ENCODE data around the gene SHROOM3.

SHROOM3 gene

DNA sequence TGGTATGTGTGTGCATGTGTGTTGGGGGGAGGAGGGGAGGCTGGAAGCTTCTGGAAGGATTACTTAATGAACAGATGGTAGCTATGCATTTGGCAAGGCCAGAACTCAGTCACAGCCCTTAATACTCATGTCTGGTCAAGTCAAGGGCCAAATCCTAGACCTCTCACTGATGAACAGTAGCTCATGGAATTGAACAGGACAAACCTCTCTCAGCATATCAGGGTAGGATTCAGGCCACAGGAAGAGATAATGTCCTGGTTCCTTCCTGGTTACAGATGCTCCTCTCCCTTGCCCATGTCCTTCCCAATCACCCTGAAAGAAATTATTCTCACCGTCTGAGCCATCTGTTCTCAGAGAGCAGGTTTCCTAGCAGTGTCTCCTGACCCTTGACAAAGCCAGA, 297.2 kb downstream of the SHROOM3 start:
- TF ChIP-seq, protein P1, sequence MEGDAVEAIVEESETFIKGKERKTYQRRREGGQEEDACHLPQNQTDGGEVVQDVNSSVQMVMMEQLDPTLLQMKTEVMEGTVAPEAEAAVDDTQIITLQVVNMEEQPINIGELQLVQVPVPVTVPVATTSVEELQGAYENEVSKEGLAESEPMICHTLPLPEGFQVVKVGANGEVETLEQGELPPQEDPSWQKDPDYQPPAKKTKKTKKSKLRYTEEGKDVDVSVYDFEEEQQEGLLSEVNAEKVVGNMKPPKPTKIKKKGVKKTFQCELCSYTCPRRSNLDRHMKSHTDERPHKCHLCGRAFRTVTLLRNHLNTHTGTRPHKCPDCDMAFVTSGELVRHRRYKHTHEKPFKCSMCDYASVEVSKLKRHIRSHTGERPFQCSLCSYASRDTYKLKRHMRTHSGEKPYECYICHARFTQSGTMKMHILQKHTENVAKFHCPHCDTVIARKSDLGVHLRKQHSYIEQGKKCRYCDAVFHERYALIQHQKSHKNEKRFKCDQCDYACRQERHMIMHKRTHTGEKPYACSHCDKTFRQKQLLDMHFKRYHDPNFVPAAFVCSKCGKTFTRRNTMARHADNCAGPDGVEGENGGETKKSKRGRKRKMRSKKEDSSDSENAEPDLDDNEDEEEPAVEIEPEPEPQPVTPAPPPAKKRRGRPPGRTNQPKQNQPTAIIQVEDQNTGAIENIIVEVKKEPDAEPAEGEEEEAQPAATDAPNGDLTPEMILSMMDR (IDR thresholded peaks at IDR 0.05; ENCODE audit: unreplicated experiment in 3 of 3) = no peak
- H3K9me3 Mint-ChIP-seq = no peaks in the 10 kb centered on the region
- no peaks in the 10 kb centered on the region for H3K27me3 Mint-ChIP-seq (ENCODE audit: low read depth)
- H3K4me3 Mint-ChIP-seq = no peak overlapping the region
- peaks cover 29% of the 10 kb centered on the region for H3K4me1 Mint-ChIP-seq
- H3K27ac Mint-ChIP-seq = peak overlapping the region in 1 of 3 experiments; percentile 32
- peaks cover 64% of the 10 kb centered on the region for H3K36me3 Mint-ChIP-seq (ENCODE audit: low read depth)

DNA sequence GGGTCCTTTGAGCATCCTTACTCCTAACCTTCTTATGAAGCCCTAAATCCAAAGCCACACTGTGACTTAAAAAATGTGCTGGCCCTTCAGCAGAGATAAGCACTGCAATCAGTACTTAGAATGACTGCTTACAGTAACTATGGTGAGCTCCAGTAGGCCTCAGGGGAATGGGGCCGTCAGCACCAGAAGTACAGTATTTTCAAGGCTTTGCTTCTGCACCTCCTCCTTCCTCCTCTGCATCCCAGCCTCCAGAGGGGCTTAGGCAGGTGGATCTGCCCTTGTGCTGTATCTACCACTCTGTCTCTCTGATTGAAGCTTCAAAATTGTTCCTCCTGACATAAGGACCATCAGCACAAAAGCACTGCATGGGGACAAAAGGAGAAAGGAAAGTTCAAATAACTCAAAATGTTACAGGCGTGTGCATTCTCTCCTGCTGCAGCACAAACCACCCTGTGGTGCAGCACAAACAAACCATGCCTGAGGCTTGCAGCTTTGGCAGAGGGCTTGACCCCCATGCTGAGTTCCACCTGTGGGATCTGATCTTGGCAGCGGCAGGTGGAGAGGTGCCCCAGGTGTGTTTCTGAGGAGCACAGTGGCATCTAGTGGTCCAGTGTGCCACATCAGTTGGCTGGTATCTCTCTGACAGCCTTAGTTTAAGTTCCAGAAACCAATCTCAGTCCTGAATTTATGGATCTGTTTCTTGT, 298.2 kb downstream of the SHROOM3 start:
- peaks cover 39% of the 10 kb centered on the region for H3K4me1 Mint-ChIP-seq
- TF ChIP-seq, protein P1 (IDR thresholded peaks at IDR 0.05; ENCODE audit: unreplicated experiment in 3 of 3) = peak in 1 of 3 experiments; percentile 13
- no peaks in the 10 kb centered on the region for H3K27me3 Mint-ChIP-seq (ENCODE audit: low read depth)
- H3K27ac Mint-ChIP-seq = no peak overlapping the region
- no peaks in the 10 kb centered on the region for H3K9me3 Mint-ChIP-seq
- no peak overlapping the region for H3K4me3 Mint-ChIP-seq
- H3K36me3 Mint-ChIP-seq (ENCODE audit: low read depth) = peaks cover 66% of the 10 kb centered on the region

DNA sequence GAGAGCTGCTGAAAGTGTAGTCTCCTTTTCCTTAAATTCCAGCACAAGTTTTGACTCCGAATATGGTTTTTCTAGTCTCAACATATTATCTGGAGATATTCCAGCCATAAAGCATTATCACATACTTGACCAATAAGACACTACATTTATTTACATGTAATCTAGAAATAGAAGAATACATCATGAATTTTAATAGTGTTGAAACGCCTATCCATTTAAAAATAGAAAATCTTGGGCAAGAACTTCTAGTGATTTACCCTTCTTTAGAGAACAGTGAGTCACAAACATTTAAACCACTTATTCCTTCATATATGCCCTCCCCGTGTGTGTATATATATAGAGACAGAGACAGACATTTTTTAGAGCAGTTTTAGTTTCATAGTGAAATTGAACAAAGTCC, 301.4 kb downstream of the SHROOM3 start:
- TF ChIP-seq, protein P1 (IDR thresholded peaks at IDR 0.05; ENCODE audit: unreplicated experiment in 3 of 3) = no peak
- H3K9me3 Mint-ChIP-seq = no peaks in the 10 kb centered on the region
- no peaks in the 10 kb centered on the region for H3K27me3 Mint-ChIP-seq (ENCODE audit: low read depth)
- H3K36me3 Mint-ChIP-seq (ENCODE audit: low read depth) = peaks cover 59% of the 10 kb centered on the region
- no peak overlapping the region for H3K4me3 Mint-ChIP-seq
- peaks cover 35% of the 10 kb centered on the region for H3K4me1 Mint-ChIP-seq
- peak overlapping the region; percentile 33 to 91 (median 82) for H3K27ac Mint-ChIP-seq

DNA sequence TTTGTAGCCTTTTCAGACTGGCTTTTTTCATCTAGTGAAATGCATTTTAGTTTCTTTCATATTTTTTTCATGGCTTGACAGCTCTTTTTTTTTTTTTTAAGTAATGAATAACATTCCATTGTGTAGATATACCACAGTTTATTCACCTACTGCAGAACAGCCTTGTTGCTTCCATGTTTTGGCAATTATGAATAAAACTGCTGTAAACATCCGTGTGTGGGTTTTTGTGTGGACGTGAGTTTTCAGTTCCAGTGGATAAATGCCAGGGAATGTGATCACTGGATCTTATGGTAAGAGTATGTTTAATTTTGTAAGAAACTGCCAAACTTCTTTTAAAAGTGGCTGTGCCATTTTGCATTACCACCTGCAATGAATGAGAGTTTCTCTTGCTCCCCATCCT, 302.2 kb downstream of the SHROOM3 start:
- peaks cover 59% of the 10 kb centered on the region for H3K36me3 Mint-ChIP-seq (ENCODE audit: low read depth)
- H3K4me3 Mint-ChIP-seq = no peak overlapping the region
- H3K9me3 Mint-ChIP-seq = no peaks in the 10 kb centered on the region
- H3K4me1 Mint-ChIP-seq = peaks cover 36% of the 10 kb centered on the region
- TF ChIP-seq, protein P1 (IDR thresholded peaks at IDR 0.05; ENCODE audit: unreplicated experiment in 3 of 3) = no peak
- H3K27ac Mint-ChIP-seq = peak overlapping the region; percentile 55 to 91 (median 82)
- no peaks in the 10 kb centered on the region for H3K27me3 Mint-ChIP-seq (ENCODE audit: low read depth)

DNA sequence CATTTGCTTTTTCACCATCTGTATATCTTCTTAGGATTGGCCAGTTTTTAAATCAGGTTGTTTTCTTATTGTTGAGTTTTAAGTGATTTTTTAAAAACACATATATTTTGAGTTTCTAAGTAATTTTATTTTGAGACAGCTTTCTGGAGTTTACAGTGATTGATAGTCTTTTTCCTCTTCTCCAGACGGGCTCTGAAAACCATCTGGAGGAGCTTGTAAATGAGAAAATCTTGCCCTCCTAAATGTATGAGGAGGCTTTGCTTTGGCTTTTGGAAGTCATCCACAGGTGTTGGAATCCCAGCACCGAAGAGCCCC, 302.7 kb downstream of the SHROOM3 start:
- H3K9me3 Mint-ChIP-seq = no peaks in the 10 kb centered on the region
- peaks cover 59% of the 10 kb centered on the region for H3K36me3 Mint-ChIP-seq (ENCODE audit: low read depth)
- H3K27me3 Mint-ChIP-seq (ENCODE audit: low read depth) = no peaks in the 10 kb centered on the region
- peak overlapping the region in 1 of 3 experiments; percentile 28 for H3K4me3 Mint-ChIP-seq
- peaks cover 39% of the 10 kb centered on the region for H3K4me1 Mint-ChIP-seq
- H3K27ac Mint-ChIP-seq = peak overlapping the region; percentile 78 to 91 (median 82)
- TF ChIP-seq, protein P1 (IDR thresholded peaks at IDR 0.05; ENCODE audit: unreplicated experiment in 3 of 3) = no peak

Data from nephron (organoid).